ENCODE results near the gene CDC27.

GRCh38 chr17:47225436-47225858, 36.4 kb upstream of the CDC27 start:
- TF ChIP-seq POLR2AphosphoS5 (IDR thresholded peaks at IDR 0.05; ENCODE audit: low read depth, low read length) (no peak), SIN3A (IDR thresholded peaks at IDR 0.05; ENCODE audit: borderline replicate concordance, insufficient read depth, low read length) (no peak), TAF1 (IDR thresholded peaks at IDR 0.05; ENCODE audit: borderline replicate concordance, insufficient read depth, low read length) (no peak)
